Progenitor cell of endocrine pancreas (in vitro differentiated cells): ENCODE data around the gene S100A7. TPM values are rescaled to one million over a fixed set of nuclear protein-coding genes. Genes with fewer than 3 reads are reported as not detected.
"Not testable (repeated sequence)": the region's sequence is repeated elsewhere in the genome, so short reads cannot be mapped to it uniquely, and the experiment has no call there.

ENCODE experiments used
- DNase-seq: peaks from one replicate; pipeline ENCODE4 v3.0.0; 2021; ENCODE audit warnings: low spot score; ENCODE audit not compliant: unreplicated experiment
- H3K27ac Mint-ChIP-seq: 2 replicates; pipeline ENCODE4 v1.8.0; 2021; ENCODE audit warnings: mild to moderate bottlenecking, moderate library complexity, mixed read lengths
- H3K27me3 Mint-ChIP-seq: 2 replicates; pipeline ENCODE4 v1.8.0; 2021; ENCODE audit warnings: mixed read lengths
- H3K36me3 Mint-ChIP-seq: 2 replicates; pipeline ENCODE4 v1.8.0; 2022; ENCODE audit warnings: mixed read lengths; ENCODE audit not compliant: insufficient read depth
- H3K4me1 Mint-ChIP-seq: 2 replicates; pipeline ENCODE4 v1.8.0; 2021; ENCODE audit warnings: low read depth, mixed read lengths
- H3K4me3 Mint-ChIP-seq: 2 replicates; pipeline ENCODE4 v1.8.0; 2021; ENCODE audit warnings: low read depth, mild to moderate bottlenecking, moderate library complexity, mixed read lengths
- H3K9me3 Mint-ChIP-seq: 2 replicates; pipeline ENCODE4 v1.8.0; 2021; ENCODE audit warnings: low read depth, mixed read lengths
- total RNA-seq: library from RNA; stranded (reverse); gene quantifications from 2 replicates; pipeline ENCODE4 v1.2.1, GENCODE V29; 2021
- TF ChIP-seq, protein P1 (sequence below): fragments of 200-600 bp; sonication (generic); IDR thresholded peaks from one replicate; pipeline ENCODE4 v1.5.0; 2021; ENCODE audit warnings: antibody characterized with exemption, mild to moderate bottlenecking; ENCODE audit not compliant: unreplicated experiment

S100A7 gene
- total RNA-seq, 1 donor from 2014 or later, result not detected

DNA sequence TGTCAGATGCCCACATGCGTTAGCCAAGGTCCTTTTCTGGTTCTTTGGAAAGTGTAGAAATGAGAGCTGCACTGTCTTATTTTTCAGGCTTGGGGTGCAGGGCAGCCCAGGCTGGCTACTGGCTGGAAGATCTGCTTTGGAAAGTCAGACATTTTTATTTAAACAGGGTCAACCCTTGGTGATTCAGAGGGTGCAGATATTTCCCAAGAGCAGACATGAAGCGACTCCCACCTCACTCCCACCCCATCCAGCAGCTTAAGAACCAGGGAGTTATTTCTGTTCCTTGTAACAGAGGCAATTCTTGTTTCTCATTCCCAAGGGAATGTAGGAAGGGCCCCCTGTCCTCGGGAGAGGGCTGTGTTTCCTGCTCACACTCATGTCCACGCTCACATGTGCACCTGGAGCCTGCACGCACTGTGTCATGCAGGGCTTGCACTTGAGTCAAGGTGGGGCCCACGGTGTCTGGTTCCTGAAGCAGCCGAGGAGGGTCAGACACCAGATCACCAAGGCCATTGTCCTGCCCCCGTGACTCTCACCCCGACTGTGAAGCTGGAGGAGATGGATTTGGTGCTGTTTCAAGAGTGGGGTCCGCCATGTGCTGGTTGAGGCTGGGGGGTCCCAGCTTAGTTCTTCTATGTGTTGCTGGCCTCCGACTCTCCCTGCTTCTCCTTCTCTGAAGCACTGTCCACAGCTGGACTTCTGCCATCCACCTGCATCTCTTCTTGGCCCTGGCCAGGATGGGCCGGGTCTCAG, 43.1 kb downstream of the S100A7 start:
- no peak for DNase-seq
- TF ChIP-seq, protein P1, sequence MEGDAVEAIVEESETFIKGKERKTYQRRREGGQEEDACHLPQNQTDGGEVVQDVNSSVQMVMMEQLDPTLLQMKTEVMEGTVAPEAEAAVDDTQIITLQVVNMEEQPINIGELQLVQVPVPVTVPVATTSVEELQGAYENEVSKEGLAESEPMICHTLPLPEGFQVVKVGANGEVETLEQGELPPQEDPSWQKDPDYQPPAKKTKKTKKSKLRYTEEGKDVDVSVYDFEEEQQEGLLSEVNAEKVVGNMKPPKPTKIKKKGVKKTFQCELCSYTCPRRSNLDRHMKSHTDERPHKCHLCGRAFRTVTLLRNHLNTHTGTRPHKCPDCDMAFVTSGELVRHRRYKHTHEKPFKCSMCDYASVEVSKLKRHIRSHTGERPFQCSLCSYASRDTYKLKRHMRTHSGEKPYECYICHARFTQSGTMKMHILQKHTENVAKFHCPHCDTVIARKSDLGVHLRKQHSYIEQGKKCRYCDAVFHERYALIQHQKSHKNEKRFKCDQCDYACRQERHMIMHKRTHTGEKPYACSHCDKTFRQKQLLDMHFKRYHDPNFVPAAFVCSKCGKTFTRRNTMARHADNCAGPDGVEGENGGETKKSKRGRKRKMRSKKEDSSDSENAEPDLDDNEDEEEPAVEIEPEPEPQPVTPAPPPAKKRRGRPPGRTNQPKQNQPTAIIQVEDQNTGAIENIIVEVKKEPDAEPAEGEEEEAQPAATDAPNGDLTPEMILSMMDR, result no peak
- H3K9me3 Mint-ChIP-seq, result peaks cover 8% of the 10 kb centered on the region
- no peaks in the 10 kb centered on the region for H3K36me3 Mint-ChIP-seq
- H3K27me3 Mint-ChIP-seq, result peaks cover 22% of the 10 kb centered on the region
- no peak overlapping the region for H3K27ac Mint-ChIP-seq
- H3K4me1 Mint-ChIP-seq, result no peaks in the 10 kb centered on the region
- H3K4me3 Mint-ChIP-seq, result no peak overlapping the region

- H3K27me3 Mint-ChIP-seq, result peaks cover 20% of the 10 kb centered on the region
- DNase-seq, result no peak
- peaks cover 12% of the 10 kb centered on the region for H3K9me3 Mint-ChIP-seq
- H3K4me3 Mint-ChIP-seq, result no peak within 1 kb of the TSS
- no peaks in the 10 kb centered on the region for H3K36me3 Mint-ChIP-seq
- TF ChIP-seq, protein P1, result no peak
- no peak within 1 kb of the TSS for H3K27ac Mint-ChIP-seq
- no peaks in the 10 kb centered on the region for H3K4me1 Mint-ChIP-seq
Observed at GRCh38 chr1:153415850-153416570, 44.4 kb downstream of the S100A7 start, which contains the start of gene S100A7A. Gene S100A7A, plus strand, starts transcription at chr1:153416520. Its CDS starts 1,563 bp downstream, at chr1:153418083.

DNA sequence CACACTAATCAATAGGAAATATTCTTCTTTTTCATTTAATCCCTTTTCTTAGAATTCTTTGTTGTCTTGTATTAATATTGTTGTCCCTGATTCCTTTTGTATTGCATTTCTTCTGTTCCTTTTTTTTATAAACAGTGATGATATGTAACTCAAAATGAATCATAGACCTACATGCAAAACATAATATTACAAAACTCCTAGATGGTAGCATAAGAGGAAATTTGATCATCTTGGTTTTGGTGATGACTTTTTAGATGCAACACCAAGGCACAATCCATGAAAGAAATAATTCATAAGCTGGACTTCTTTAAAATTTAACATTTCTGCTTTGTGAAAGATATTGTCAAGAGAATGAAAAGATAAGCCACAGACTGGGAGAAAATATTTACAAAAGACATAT, 46.5 kb downstream of the S100A7 start:
- Mint-ChIP-seq H3K9me3 (peaks cover 12% of the 10 kb centered on the region), H3K27me3 (peaks cover 14% of the 10 kb centered on the region)
- H3K4me1 Mint-ChIP-seq, H3K4me3 Mint-ChIP-seq, H3K27ac Mint-ChIP-seq, DNase-seq, H3K36me3 Mint-ChIP-seq: not testable (repeated sequence)

Other genes starting within 250 kb of the S100A7 start
- gene PRR9, start 243.1 kb downstream of the S100A7 start, total RNA-seq, result not detected in 2 replicates
- not detected in 2 replicates for gene LORICRIN, start 201.0 kb downstream of the S100A7 start, total RNA-seq
- gene PGLYRP3, start 147.7 kb downstream of the S100A7 start, total RNA-seq, result not detected in 2 replicates
- gene PGLYRP4, start 111.8 kb downstream of the S100A7 start, total RNA-seq, result not detected in 2 replicates
- 0.91 and 0.95 TPM in 2 replicates for gene S100A9, start 102.8 kb downstream of the S100A7 start, total RNA-seq
- gene S100A12, start 85.0 kb downstream of the S100A7 start, total RNA-seq, result not detected in 2 replicates
- gene S100A8, start 69.6 kb downstream of the S100A7 start, total RNA-seq, result not detected in 2 replicates
- gene S100A7A, start 44.1 kb downstream of the S100A7 start, total RNA-seq, result not detected in 2 replicates
- 12.5 and 14.8 TPM in 2 replicates for gene S100A6, start 75.3 kb upstream of the S100A7 start, total RNA-seq
- gene S100A5, start 80.3 kb upstream of the S100A7 start, total RNA-seq, result not detected in 2 replicates
- 7.6 and 11.1 TPM in 2 replicates for gene S100A4, start 85.2 kb upstream of the S100A7 start, total RNA-seq
- gene S100A3, start 88.6 kb upstream of the S100A7 start, total RNA-seq, result 0.46 and 1.5 TPM in 2 replicates
- gene S100A2, start 105.2 kb upstream of the S100A7 start, total RNA-seq, result 0.36 and 1.6 TPM in 2 replicates
- gene S100A16, start 152.5 kb upstream of the S100A7 start, total RNA-seq, result 46.8 and 50.2 TPM in 2 replicates
- 1.4 and 2.8 TPM in 2 replicates for gene S100A14, start 155.7 kb upstream of the S100A7 start, total RNA-seq
- gene S100A13, start 166.9 kb upstream of the S100A7 start, total RNA-seq, result 63.6 and 67.5 TPM in 2 replicates
- 0.80 TPM in 1 of 2 replicates, not detected in the other for gene S100A1, start 167.8 kb upstream of the S100A7 start, total RNA-seq
- gene CHTOP, start 173.4 kb upstream of the S100A7 start, total RNA-seq, result 128 and 129 TPM in 2 replicates
- 38.0 and 42.3 TPM in 2 replicates for gene SNAPIN, start 198.1 kb upstream of the S100A7 start, total RNA-seq
- gene ILF2, start 210.3 kb upstream of the S100A7 start, total RNA-seq, result 261 and 262 TPM in 2 replicates
- gene NPR1, start 218.0 kb upstream of the S100A7 start, total RNA-seq, result 0.41 and 0.51 TPM in 2 replicates